ENCODE results near the gene PHC3.

The PHC3 gene

GRCh38 chr3:170189398-170190256 is 8.1 kb upstream of the PHC3 start:
- no peak for DNase-seq (ENCODE audit: low spot score)

DNA sequence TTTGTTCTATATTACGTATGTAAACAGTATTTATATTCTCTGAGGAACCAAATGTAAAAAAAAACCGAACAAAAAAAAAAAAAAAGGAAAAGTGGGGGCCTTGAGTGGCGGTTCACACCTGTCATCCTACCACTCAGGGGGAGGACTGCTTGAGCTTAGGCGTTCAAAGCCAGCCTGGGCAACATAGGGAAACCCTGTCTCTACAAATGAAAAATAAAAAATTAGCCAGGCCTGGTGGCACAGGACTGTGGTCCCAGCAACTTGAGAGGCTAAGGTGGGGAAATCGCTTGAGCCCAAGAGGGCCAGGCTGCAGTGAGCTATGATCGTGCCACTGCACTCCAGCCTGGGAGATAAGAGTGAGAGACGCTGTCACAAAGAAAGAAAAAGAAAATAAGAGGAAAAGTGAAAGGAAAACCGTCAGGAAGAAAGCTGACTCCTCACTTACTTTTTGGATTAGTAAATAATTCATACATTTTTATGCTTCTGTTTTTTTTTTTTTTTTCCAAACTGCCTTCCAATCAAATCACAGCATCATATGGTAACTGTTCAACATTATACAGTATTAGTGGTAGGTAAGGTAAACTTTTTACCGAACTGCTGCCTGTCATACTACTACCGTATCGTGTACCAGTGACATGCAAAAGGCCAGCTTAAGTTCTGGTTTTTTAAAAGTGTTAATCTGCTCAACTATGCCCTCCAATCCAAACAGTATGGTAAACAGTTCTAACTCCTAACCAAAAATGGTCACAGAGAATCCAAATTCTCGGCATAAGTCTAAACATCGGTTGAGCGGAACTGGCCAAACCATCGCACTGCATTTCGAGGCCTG is 1.2 kb downstream of the PHC3 start:
- DNase-seq (ENCODE audit: low spot score), result peak; percentile 10

DNA sequence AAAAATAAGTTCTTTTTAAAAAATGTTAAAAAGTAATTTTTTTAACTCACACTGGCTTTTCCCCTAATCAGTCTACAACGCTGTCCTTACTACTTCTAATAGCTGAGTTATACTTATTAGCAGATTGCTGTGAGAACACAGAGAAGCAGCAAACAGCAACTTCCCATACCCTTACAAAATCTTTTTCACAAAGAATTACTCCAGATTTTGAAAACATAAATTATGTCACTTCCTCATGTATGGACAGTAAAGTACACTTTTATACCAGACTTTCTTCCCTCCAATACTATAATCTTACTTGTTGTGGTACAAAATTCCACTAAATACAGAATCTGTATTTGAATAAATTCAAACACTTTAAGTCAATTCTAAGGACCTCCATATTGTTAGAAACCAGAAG is 2.1 kb downstream of the PHC3 start:
- no peak for DNase-seq (ENCODE audit: low spot score)

DNA sequence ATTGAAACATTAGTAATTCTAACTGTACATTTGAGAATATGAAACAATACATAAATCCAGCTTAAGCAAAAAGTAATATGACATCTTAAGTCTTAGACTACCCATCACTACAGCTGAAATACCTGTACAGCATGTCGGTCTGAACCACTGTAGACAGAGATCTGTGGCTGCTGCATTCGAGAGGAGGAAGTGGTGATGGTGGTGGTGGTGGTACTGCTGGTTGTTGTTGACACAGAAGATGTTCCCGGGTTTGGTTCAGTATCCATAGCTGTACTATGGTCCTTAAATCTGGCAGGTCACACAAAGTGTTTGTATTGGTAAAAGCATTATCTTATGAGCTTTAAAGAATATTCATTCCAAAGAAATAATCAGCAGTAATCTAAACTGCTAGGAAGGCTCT is 2.9 kb downstream of the PHC3 start:
- no peak for DNase-seq (ENCODE audit: low spot score)

DNA sequence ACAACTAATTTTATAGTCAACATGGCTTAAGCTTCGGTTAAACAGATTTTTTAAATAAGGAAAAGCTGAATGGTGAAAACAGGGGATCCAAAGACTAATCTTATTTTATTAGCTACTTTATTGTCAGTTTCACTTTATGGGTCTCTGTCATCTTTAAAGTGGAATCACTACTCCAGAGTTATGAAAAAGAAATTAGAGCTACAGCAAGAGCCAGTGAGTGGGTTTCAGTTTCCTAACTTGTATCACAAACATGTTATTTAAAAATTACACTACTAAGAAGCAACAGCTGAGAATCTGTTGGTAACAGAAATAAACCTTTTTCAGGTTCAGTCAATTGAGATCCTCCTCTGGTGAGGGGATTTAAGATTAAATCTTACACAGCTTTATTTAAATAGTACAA is 10.0 kb downstream of the PHC3 start:
- no peak for DNase-seq (ENCODE audit: low spot score)

GRCh38 chr3:170164717-170165116 is 16.8 kb downstream of the PHC3 start:
- DNase-seq (ENCODE audit: low spot score), result no peak

DNA sequence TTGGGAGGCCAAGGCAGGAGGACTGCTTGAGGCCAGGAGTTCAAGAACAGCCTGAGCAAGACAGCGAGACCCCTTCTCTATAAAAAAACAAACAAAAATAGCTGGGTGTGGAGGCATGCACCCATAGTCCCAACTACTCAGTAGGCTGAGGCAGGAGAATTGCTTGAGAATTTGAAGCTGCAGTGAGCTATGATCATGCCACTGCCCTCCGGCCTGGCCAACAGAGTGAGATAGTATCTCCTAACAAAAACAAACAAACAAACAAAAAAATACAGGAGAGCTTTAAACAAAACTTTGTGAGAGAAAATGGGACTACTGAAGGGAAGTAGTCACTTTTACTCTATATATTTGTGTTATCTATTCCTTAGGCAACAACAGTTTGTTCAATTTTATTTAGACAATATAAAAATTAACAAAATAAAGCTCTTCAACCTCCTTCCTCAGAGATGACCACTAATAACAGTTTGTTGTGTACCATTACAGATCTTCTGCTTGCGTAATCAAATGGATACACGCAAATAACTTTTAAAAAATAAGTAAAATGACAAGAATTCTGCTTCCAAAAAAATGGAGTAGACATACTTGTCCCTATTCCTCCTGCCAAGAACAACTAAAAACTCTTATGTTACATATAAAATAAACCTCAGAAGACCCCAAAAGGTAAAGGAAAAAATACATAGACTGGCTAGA is 17.4 kb downstream of the PHC3 start:
- no peak for DNase-seq (ENCODE audit: low spot score)

- peak; percentile 33 for DNase-seq (ENCODE audit: low spot score)
Measured at GRCh38 chr3:170162630-170163029, 18.9 kb downstream of the PHC3 start.

GRCh38 chr3:170162052-170162451 is 19.5 kb downstream of the PHC3 start:
- no peak for DNase-seq (ENCODE audit: low spot score)

DNA sequence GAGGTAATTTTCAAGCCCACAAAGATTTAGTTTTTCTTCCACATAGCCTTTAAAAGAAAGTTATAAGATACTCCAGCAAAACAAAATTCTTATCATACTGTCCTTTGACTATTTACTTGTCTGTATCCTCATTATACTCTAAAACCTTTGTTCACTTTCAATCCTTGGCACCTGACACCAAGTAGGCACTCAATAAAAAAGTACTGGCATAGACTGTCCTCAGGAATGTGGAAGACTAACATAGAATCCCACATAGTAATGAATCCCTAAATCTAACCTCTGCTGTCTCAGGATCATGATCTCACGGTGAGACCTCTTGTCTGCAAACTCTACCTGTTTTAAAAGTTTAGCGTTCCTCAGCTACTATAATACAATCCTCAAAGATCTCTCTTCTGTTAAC is 21.6 kb downstream of the PHC3 start:
- DNase-seq (ENCODE audit: low spot score), result no peak

- no peak for DNase-seq (ENCODE audit: low spot score)
Measured at GRCh38 chr3:170159459-170159858, 22.1 kb downstream of the PHC3 start.

GRCh38 chr3:170155604-170156003 is 25.9 kb downstream of the PHC3 start:
- DNase-seq (ENCODE audit: low spot score), result no peak

DNA sequence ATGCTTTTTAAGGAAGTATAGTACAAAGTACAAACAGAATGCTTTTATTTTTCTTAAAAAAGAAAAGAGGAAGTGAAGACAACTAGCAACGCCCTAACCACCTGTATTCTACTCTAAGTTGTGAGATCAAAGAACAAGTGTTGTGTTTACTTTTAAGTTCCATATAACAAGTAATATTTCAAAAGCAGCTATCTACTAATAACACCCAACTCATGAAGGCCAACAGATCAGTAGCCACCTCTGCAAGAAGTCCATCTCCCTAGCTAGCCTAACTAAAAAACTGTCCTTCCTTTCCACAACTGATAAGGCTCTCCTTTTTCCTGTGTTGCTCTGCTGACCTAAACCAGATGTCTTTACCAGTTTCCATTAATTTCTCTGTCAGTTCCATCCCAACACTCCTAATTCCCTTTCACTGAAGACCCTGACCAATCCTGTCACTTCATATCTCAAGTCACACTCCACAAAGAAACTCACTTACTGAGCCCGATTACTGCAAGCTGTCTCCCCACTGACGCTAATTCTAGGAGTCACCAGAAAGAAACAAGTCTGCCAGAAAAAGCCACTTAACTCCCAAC is 26.9 kb downstream of the PHC3 start:
- no peak for DNase-seq (ENCODE audit: low spot score)

DNA sequence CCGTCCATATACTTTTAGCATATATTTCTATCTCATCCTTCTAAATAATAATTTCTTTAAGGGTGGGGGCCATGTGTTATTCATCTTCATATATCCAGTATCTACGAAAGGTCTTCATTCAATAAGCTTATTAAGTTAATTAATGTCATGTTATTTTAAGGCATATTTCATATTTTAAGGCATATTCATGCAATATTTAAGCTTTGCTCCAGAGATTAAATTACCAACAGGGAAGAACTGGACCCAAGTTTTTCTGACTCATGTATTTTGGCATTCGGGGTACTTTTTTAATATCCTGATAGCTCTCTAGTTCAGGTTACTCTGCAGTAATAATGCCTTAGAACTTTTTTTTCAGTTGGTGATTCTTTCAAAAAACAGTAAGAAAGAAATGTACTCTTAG is 27.4 kb downstream of the PHC3 start:
- DNase-seq (ENCODE audit: low spot score), result peak; percentile 52

DNA sequence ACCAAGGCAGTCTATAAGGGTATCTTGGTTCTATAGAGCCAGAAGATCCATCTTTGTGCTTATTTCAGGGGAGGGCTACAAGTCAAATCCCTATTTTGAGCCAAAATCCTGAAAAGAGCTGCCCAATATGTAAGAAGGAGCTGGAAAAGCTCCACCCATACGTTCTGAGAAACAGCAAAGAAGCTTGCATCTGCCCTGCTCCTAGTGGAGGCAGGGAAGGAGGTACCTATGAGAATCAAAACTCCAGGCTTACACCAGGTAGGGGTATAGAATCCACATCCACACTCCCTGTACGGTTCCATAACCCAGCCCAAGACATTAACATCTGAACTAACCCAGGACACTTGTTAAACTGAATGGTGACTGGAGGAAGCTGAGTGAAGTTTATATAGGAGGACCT is 30.0 kb downstream of the PHC3 start:
- DNase-seq (ENCODE audit: low spot score), result no peak

DNA sequence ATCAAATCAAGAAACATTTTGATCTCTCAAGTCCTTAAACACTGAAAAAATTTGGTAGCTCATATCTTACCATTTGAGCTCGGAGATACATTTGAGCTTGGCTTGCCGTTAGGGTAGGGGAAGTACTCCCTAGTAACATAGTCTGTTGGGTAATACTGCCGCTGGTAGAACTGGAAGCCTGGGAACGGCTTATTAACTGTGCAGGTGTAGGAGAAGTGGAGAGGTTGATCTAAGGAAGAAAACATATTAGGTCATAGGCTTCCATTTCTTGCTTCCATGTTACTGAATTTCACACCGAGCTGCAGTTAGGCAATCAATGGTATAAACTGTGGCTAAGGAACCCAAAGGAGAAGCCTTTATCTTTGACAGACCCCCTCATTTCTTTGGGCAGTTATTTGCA is 32.5 kb downstream of the PHC3 start:
- no peak for DNase-seq (ENCODE audit: low spot score)

GRCh38 chr3:170145278-170145677 is 36.3 kb downstream of the PHC3 start:
- DNase-seq (ENCODE audit: low spot score), result no peak

- DNase-seq (ENCODE audit: low spot score), result no peak
Measured at GRCh38 chr3:170144437-170144843, 37.1 kb downstream of the PHC3 start.

DNA sequence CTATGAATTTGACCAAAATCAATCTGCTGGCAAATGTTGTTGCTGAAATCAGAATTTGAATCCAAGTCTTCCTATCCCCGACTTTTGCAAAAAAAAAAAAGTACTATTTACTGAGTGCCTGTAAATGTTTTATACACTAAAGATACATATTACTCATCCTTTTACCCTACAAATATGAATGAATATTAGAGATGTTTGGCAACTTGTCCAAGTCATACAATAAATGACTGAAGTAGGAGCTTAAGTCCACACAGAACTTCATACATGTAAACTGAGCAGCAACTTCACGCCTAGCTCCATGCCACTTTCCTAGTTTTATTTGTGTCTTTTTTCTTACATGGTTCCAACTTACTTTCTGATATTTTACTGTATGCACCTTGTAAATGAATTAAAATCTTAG is 39.2 kb downstream of the PHC3 start:
- no peak for DNase-seq (ENCODE audit: low spot score)

- DNase-seq (ENCODE audit: low spot score), result peak; percentile 22
Measured at GRCh38 chr3:170137986-170138385, 43.5 kb downstream of the PHC3 start.

DNA sequence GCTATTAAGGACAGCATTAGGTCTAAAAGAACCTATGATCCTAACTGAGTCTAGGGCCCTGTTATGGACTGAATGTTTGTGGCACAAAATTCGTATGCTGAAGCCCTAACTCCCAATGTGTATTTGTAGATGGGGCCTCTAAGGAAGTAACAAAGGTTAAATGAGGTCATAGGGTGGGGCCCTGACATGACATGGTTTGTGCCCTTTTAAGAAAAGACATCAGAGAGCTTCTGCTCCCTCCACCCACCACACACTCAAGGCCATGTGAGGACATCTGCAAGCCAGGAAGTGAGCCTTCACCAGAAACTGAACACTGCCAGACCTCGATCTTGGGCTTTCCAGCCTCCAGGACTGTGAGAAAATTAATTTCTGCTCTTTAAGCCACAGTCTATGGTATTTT is 49.2 kb downstream of the PHC3 start:
- DNase-seq (ENCODE audit: low spot score), result no peak

GRCh38 chr3:170130532-170130931 is 51.0 kb downstream of the PHC3 start:
- peak; percentile 11 for DNase-seq (ENCODE audit: low spot score)
